GM12873 (cell line): ENCODE measurements around the gene GART.

ENCODE experiments used
- TF ChIP-seq, protein P1 (sequence below): IDR thresholded peaks from 2 replicates; pipeline ENCODE4 v1.5.1; 2012; ENCODE audit warnings: low read depth, mild to moderate bottlenecking, moderate library complexity, low read length, control low read depth; ENCODE audit not compliant: insufficient read depth; ENCODE audit errors: missing control alignments

The GART gene

DNA sequence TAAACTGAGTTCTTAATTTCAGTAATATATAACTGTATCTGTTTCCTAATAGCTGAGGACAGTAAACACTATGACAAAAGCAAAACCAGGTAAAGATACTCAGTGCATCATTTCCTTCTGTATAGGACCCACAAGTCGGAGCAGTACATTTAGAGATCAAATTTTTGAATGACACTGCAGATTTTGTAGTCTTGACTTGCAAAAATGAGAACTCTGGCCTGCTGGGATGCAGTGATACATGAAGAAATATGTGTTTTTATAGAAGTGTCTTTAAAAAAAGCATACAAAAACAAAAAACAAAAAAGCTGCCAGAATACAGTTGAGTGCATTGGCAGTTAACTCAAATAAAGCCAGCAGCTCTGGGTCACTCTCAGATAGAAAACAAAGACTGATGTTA, 19.0 kb downstream of the GART start:
- TF ChIP-seq, protein P1, sequence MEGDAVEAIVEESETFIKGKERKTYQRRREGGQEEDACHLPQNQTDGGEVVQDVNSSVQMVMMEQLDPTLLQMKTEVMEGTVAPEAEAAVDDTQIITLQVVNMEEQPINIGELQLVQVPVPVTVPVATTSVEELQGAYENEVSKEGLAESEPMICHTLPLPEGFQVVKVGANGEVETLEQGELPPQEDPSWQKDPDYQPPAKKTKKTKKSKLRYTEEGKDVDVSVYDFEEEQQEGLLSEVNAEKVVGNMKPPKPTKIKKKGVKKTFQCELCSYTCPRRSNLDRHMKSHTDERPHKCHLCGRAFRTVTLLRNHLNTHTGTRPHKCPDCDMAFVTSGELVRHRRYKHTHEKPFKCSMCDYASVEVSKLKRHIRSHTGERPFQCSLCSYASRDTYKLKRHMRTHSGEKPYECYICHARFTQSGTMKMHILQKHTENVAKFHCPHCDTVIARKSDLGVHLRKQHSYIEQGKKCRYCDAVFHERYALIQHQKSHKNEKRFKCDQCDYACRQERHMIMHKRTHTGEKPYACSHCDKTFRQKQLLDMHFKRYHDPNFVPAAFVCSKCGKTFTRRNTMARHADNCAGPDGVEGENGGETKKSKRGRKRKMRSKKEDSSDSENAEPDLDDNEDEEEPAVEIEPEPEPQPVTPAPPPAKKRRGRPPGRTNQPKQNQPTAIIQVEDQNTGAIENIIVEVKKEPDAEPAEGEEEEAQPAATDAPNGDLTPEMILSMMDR: no peak

DNA sequence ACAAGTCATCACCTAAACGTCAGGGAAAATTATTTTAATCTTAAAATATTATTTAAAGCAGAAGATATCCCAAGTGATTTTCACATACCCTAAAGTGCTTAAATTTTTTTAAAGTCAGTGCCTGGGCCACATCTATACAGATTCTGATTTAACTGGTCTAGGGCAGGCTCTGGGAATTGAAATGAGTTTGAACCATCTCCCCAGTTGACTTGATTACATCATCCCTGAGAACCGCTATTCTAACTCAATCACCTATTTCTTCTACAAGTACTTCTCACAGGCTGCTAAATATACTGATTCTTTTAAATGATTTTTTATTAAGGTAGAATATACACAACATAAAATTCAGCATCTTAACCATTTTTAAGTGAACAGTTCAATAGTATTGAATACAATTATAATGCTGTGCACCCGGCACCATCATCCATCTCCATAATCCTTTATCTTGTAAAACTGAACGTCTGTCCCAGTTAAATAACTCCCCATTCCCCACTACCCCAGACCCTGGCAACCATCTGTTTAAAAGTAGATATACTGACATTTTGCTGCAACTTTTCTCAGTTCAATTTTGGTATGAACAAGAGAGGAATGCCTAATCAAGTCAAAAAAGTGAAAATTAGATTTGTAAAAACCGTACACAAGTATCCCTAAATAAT, 19.5 kb downstream of the GART start:
- TF ChIP-seq, protein P1: no peak

DNA sequence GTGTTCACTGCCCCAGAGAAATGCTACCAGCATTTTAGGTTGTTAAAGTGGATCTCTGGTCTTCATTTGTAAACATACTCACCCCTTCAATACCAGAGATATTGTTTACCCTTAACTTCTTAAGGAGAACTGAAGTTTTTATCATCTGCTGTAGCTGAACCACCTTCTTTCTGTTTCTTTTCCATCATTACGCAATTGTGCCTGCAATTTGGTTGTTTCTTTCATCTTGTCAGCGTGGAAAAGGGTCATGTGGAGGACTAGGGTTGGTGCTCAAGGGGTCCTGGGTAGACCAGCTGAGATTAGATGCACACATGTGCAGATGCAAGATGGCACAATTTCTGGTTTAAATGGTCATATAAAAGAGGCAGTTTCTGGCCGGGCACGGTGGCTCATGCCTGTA, 23.0 kb downstream of the GART start:
- TF ChIP-seq, protein P1: no peak

DNA sequence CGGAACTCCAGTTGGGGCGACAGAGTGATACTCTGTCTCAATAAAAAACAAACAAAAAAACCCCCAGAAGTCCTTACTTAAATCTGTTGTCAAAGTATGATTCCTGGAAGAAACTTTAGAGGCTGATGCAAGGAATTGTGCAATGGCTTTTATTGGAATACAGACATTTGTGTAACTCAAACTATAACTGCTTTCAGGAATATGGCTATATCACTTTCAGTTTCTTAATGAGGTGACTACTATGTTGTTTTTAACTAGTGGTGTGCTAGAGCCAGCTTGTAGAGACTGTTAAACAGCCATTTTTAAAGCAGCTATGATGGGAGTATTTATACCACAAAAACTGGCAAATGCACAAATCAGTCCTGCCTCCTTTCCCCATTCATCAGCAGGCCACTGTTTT, 27.7 kb downstream of the GART start:
- TF ChIP-seq, protein P1: no peak

DNA sequence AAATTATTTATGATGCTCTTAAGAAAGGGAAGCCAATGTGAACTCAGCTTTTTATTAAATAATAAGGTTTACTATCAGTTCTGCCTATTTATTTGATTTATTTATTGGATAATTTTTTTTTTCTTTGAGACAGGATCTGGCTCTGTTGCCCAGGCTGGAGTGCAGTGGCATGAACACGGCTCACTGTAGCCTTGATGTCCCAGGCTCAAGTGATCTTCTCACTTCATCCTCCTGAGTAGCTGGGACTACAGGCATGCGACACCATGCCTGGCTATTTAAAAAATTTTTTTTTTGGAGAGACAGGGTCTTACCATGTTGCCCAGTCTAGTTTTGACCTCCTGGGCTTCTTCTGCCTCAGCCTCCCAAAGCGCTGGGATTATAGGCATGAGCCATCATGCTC, 29.4 kb downstream of the GART start:
- TF ChIP-seq, protein P1: no peak

DNA sequence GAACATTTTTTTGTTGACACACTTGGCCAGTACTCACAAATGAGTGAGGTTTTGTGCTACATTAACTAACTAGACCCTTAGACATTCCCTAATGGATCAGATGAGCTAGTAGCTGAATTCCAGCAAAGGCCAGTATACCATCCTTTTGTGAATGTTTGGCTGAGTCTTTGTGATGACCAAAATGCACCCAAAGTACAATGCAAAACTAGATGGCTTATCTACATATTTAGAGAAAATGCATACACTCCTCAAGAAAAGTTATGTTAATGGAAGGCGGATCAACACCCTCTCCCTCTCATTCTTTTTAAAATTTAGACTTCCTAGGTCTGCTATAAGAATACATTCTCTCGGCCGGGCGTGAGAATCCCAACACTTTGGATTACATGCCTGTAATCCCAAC, 30.3 kb downstream of the GART start:
- TF ChIP-seq, protein P1: no peak

DNA sequence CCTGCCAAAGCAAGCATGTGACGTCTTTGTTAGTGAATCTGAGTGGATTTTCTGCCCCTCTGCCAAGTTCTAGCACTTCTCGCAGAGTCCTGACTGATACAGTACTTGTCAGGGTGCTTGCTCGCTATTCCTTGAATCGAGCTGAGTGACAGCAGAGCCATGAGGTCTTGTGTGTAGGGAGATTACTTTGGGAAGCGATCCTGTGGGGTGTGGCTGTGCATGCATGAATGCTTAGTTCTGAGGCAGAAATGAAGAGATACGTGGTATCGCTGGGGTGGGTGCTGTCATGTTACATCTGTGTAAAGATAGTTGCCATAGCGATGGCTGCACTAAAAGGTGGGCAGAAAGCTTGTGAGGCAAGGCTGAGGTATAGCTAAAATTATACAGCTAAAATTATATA, 31.1 kb downstream of the GART start:
- TF ChIP-seq, protein P1: no peak
